Lower leg skin (tissue), 4 donors: ENCODE measurements around the gene AKR7A3. TPM values are rescaled to one million over a fixed set of nuclear protein-coding genes. Genes with fewer than 3 reads are reported as not detected.

Source experiments
- DNase-seq, 2 donors: peaks; one replicate each; pipeline ENCODE4 v3.0.0-alpha.2; 2019; ENCODE audit warnings: low spot score in 2 of 2
- H3K4me3 ChIP-seq: fragments of 200-600 bp; sonication (generic); 2 replicates; pipeline ENCODE4 v1.5.1; 2017; ENCODE audit warnings: mild to moderate bottlenecking, low read depth; ENCODE audit not compliant: poor library complexity, severe bottlenecking
- CTCF ChIP-seq, 3 donors: fragments of 450-650 bp; IDR thresholded peaks; one replicate each; pipeline ENCODE4 v1.5.1; 2016; ENCODE audit warnings: antibody characterized with exemption in 3 of 3, mild to moderate bottlenecking in 3 of 3, moderate library complexity in 2 of 3
- POLR2A ChIP-seq, 2 donors: fragments of 450-650 bp; IDR thresholded peaks; one replicate each; pipeline ENCODE4 v1.6.1; 2016 to 2017; ENCODE audit warnings: antibody characterized with exemption in 2 of 2, mild to moderate bottlenecking in 1 of 2, moderate library complexity in 1 of 2
- WGBS, 2 donors: methylation state at CpG; one replicate each; pipeline ENCODE4 v1.1.5; 2018; 5-methylcytosine and 5-hydroxymethylcytosine counted together
- intact Hi-C: fragments of 100-400 bp; cut with DNase I; formaldehyde crosslinking; loops from one replicate; pipeline ENCODE4 v1.15.0; 2023; ENCODE audit warnings: low total_unique reads
- total RNA-seq, 4 donors: library from RNA; depleted of rRNA; stranded (reverse); fragments of >200 nt; gene quantifications; one replicate each; pipeline ENCODE4 v1.1.0, GENCODE V29; 2016

Gene AKR7A3
- total RNA-seq, 4 donors from 2014 or later, result 0.84 to 2.4 (median 1.6) TPM

GRCh38 chr1:19327301-19327700, 38.7 kb upstream of the AKR7A3 start:
- no peak for DNase-seq
- H3K4me3 ChIP-seq, result no peak overlapping the region
- 65 to 79% methylated on average over 16 of the region's 16 CpGs for whole genome bisulfite sequencing, 2 donors
- TF ChIP-seq POLR2A (IDR thresholded peaks at IDR 0.05), result no peak
- no peak for TF ChIP-seq CTCF (IDR thresholded peaks at IDR 0.05)
- intact Hi-C loops, result no loop called here

GRCh38 chr1:19326748-19327065, 38.1 kb upstream of the AKR7A3 start:
- DNase-seq, result no peak
- TF ChIP-seq POLR2A (IDR thresholded peaks at IDR 0.05), result no peak
- no peak for TF ChIP-seq CTCF (IDR thresholded peaks at IDR 0.05)
- no peak overlapping the region for H3K4me3 ChIP-seq
- intact Hi-C loops, result no loop called here
- WGBS, 2 donors, result 75 to 82% methylated on average over 6 of the region's 6 CpGs

- no peak overlapping the region for H3K4me3 ChIP-seq
- no peak for DNase-seq
- intact Hi-C loops, result no loop called here
- TF ChIP-seq POLR2A (IDR thresholded peaks at IDR 0.05), result no peak
- TF ChIP-seq CTCF (IDR thresholded peaks at IDR 0.05), result no peak
- WGBS, 2 donors, result 87 to 91% methylated on average over 23 to 32 of the region's 32 CpGs
Measured at GRCh38 chr1:19325958-19326747, 37.6 kb upstream of the AKR7A3 start.

GRCh38 chr1:19325368-19325957, 36.9 kb upstream of the AKR7A3 start:
- DNase-seq, result no peak
- TF ChIP-seq CTCF (IDR thresholded peaks at IDR 0.05), result no peak
- TF ChIP-seq POLR2A (IDR thresholded peaks at IDR 0.05), result no peak
- WGBS, 2 donors, result 75 to 79% methylated on average over 19 of the region's 19 CpGs

GRCh38 chr1:19324665-19324990, 36.1 kb upstream of the AKR7A3 start:
- intact Hi-C loops, result no loop called here
- DNase-seq, result no peak
- TF ChIP-seq CTCF (IDR thresholded peaks at IDR 0.05) (no peak), POLR2A (IDR thresholded peaks at IDR 0.05) (no peak)
- 95 to 96% methylated on average over 9 of the region's 9 CpGs for WGBS, 2 donors
- no peak overlapping the region for H3K4me3 ChIP-seq

More at GRCh38 chr1:19325368-19325957, 36.9 kb upstream of the AKR7A3 start:
- intact Hi-C loops, result no loop called here
- H3K4me3 ChIP-seq, result no peak overlapping the region
